DMS153 (cell line): ENCODE results near the gene PRR14L.
"Not testable (repeated sequence)": the region's sequence is repeated elsewhere in the genome, so short reads cannot be mapped to it uniquely, and the experiment has no call there.

Experiments
- DNase-seq: peaks from one replicate; lab custom pipeline; 2025; lab: John Stamatoyannopoulos, UW

PRR14L gene

GRCh38 chr22:31749636-31750364 is at the start of gene PRR14L:
Gene PRR14L, minus strand, starts transcription at chr22:31750132. Its CDS starts 11,272 bp downstream, at chr22:31738860.
- DNase-seq, result peak; percentile 95

- not testable (repeated sequence) for DNase-seq
Measured at GRCh38 chr22:31799358-31799757, 49.4 kb upstream of the PRR14L start.

GRCh38 chr22:31790240-31790639 is 40.3 kb upstream of the PRR14L start:
- no peak for DNase-seq

GRCh38 chr22:31789803-31790202 is 39.9 kb upstream of the PRR14L start:
- no peak for DNase-seq

GRCh38 chr22:31776231-31776630 is 26.3 kb upstream of the PRR14L start:
- no peak for DNase-seq

- DNase-seq, result no peak
Measured at GRCh38 chr22:31773416-31773815, 23.5 kb upstream of the PRR14L start.

GRCh38 chr22:31768422-31769059 is 18.6 kb upstream of the PRR14L start:
- no peak for DNase-seq

- DNase-seq, result no peak
Measured at GRCh38 chr22:31764785-31765184, 14.9 kb upstream of the PRR14L start.

- not testable (repeated sequence) for DNase-seq
Measured at GRCh38 chr22:31758860-31759259, 8.9 kb upstream of the PRR14L start.

GRCh38 chr22:31757265-31757664 is 7.3 kb upstream of the PRR14L start:
- DNase-seq, result no peak

GRCh38 chr22:31754813-31755212 is 4.9 kb upstream of the PRR14L start:
- no peak for DNase-seq

- DNase-seq, result peak; percentile 96
Measured at GRCh38 chr22:31753634-31754501, 3.9 kb upstream of the PRR14L start, which contains the start of gene DEPDC5. Gene DEPDC5, plus strand, starts transcription at chr22:31754019. Its CDS starts 903 bp downstream, at chr22:31754922.

GRCh38 chr22:31753005-31753633 is 3.2 kb upstream of the PRR14L start:
- DNase-seq, result peak; percentile 77

- no peak for DNase-seq
Measured at GRCh38 chr22:31752096-31752847, 2.3 kb upstream of the PRR14L start.

- DNase-seq, result no peak
Measured at GRCh38 chr22:31750365-31751284, 693 bp upstream of the PRR14L start.

- no peak for DNase-seq
Measured at GRCh38 chr22:31748490-31748889, 1.4 kb downstream of the PRR14L start.

- no peak for DNase-seq
Measured at GRCh38 chr22:31747441-31747840, 2.5 kb downstream of the PRR14L start.

- DNase-seq, result no peak
Measured at GRCh38 chr22:31743871-31744270, 6.1 kb downstream of the PRR14L start.

- DNase-seq, result no peak
Measured at GRCh38 chr22:31742682-31743081, 7.2 kb downstream of the PRR14L start.

GRCh38 chr22:31742115-31742514 is 7.8 kb downstream of the PRR14L start:
- DNase-seq, result no peak
